KMS-11 (cell line): ENCODE measurements around the gene GBE1.
"Not testable (repeated sequence)": the region's sequence is repeated elsewhere in the genome, so short reads cannot be mapped to it uniquely, and the experiment has no call there.

Experiments used
- H2AFZ ChIP-seq: fragments of 200-600 bp; sonication (generic); 2 replicates; pipeline ENCODE4 v1.6.1; 2016; ENCODE audit warnings: antibody characterized with exemption, mixed run types, low read depth
- H3K27ac ChIP-seq: fragments of 200-600 bp; sonication (generic); 2 replicates; pipeline ENCODE4 v1.6.1; 2016; ENCODE audit warnings: mild to moderate bottlenecking, mixed run types
- H3K27me3 ChIP-seq: fragments of 200-600 bp; sonication (generic); 2 replicates; pipeline ENCODE4 v1.6.1; 2017; ENCODE audit warnings: mild to moderate bottlenecking, low read depth, mixed run types, moderate library complexity; ENCODE audit not compliant: insufficient read depth
- H3K36me3 ChIP-seq: fragments of 200-600 bp; sonication (generic); 2 replicates; pipeline ENCODE4 v1.6.1; 2017; ENCODE audit warnings: mild to moderate bottlenecking, mixed run types; ENCODE audit not compliant: insufficient read depth
- H3K4me1 ChIP-seq: fragments of 200-600 bp; sonication (generic); 2 replicates; pipeline ENCODE4 v1.6.1; 2016; ENCODE audit warnings: mild to moderate bottlenecking, low read depth, mixed run types; ENCODE audit not compliant: poor library complexity, severe bottlenecking
- H3K4me2 ChIP-seq: fragments of 200-600 bp; sonication (generic); 2 replicates; pipeline ENCODE4 v1.7.0; 2016; ENCODE audit warnings: mild to moderate bottlenecking, mixed run types
- H3K4me3 ChIP-seq: fragments of 200-600 bp; sonication (generic); IDR thresholded peaks from 2 replicates; pipeline ENCODE4 v1.6.1; 2017; ENCODE audit warnings: low read depth, low read length, mixed read lengths; ENCODE audit not compliant: insufficient read depth
- H3K79me2 ChIP-seq: fragments of 200-600 bp; sonication (generic); 2 replicates; pipeline ENCODE4 v1.6.1; 2016; ENCODE audit warnings: low read depth, mixed run types; ENCODE audit not compliant: insufficient read depth
- H3K9ac ChIP-seq: fragments of 200-600 bp; sonication (generic); 2 replicates; pipeline ENCODE4 v1.6.1; 2016; ENCODE audit warnings: mild to moderate bottlenecking, mixed run types
- H4K20me1 ChIP-seq: fragments of 200-600 bp; sonication (generic); 2 replicates; pipeline ENCODE4 v1.6.1; 2016; ENCODE audit warnings: mild to moderate bottlenecking, mixed run types; ENCODE audit not compliant: insufficient read depth
- TF ChIP-seq, protein P1 (sequence below): fragments of 200-600 bp; sonication (generic); conservative IDR thresholded peaks from 2 replicates; pipeline ENCODE4 v1.6.1; 2017; ENCODE audit warnings: low read depth, mild to moderate bottlenecking, antibody characterized with exemption, low read length, moderate library complexity, mixed read lengths

GBE1 gene

DNA sequence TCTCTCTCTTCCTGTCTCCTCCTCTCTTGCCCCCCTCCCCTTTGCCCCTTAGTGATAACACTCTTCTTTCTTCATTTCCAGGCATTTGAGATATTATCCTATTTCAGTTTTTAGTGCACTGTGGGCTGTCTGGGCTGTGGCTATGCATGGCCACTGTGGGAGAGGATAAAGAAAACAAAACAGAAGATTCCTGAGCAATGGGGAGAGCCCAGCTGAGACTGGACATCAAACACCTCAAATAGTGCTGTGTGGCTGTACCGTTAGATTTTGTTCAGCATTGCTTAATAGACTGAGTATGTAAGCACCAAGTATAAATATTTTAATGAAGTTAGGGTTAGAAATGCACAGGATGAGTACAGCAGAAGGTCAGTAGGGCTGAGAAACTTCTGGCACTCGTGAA, 7.9 kb upstream of the GBE1 start:
- Histone ChIP-seq H3K4me1 (peaks cover 20% of the 10 kb centered on the region), H3K4me2 (no peak overlapping the region), H3K9ac (no peak overlapping the region), H3K27me3 (no peaks in the 10 kb centered on the region), H3K36me3 (no peaks in the 10 kb centered on the region), H2AFZ (no peak overlapping the region), H4K20me1 (no peaks in the 10 kb centered on the region), H3K27ac (no peak overlapping the region), H3K4me3 (no peak overlapping the region), H3K79me2 (no peaks in the 10 kb centered on the region)
- TF ChIP-seq, protein P1, sequence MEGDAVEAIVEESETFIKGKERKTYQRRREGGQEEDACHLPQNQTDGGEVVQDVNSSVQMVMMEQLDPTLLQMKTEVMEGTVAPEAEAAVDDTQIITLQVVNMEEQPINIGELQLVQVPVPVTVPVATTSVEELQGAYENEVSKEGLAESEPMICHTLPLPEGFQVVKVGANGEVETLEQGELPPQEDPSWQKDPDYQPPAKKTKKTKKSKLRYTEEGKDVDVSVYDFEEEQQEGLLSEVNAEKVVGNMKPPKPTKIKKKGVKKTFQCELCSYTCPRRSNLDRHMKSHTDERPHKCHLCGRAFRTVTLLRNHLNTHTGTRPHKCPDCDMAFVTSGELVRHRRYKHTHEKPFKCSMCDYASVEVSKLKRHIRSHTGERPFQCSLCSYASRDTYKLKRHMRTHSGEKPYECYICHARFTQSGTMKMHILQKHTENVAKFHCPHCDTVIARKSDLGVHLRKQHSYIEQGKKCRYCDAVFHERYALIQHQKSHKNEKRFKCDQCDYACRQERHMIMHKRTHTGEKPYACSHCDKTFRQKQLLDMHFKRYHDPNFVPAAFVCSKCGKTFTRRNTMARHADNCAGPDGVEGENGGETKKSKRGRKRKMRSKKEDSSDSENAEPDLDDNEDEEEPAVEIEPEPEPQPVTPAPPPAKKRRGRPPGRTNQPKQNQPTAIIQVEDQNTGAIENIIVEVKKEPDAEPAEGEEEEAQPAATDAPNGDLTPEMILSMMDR, result no peak

DNA sequence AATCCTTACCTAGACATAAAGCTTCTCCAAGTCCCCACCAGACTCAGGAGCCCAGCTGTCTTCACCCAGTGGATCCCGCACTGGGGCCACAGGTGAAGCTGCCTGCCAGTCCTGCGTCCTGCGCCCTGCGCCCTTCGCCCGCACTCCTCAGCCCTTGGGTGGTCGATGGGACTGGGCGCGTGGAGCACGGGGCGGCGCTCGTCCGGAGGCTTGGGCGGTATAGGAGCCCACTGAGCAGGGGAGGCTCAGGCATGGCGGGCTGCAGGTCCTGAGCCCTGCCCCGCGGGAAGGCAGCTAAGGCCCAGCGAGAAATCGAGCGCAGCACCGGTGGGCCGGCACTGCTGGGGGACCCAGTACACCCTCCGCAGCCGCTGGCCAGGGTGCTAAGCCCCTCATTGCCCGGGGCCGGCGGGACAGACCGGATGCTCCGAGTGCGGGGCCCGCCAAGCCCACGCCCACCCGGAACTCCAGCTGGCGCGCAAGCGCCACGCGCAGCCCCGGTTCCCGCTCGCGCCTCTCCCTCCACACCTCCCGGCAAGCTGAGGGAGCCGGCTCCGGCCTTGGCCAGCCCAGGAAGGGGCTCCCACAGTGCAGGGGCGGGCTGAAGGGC, 5.9 kb upstream of the GBE1 start:
- not testable (repeated sequence) for H2AFZ ChIP-seq, H3K27me3 ChIP-seq, H3K9ac ChIP-seq, H3K4me2 ChIP-seq, H3K4me3 ChIP-seq, H3K36me3 ChIP-seq, H3K27ac ChIP-seq, H4K20me1 ChIP-seq, H3K79me2 ChIP-seq
- H3K4me1 ChIP-seq, result peaks cover 22% of the 10 kb centered on the region

DNA sequence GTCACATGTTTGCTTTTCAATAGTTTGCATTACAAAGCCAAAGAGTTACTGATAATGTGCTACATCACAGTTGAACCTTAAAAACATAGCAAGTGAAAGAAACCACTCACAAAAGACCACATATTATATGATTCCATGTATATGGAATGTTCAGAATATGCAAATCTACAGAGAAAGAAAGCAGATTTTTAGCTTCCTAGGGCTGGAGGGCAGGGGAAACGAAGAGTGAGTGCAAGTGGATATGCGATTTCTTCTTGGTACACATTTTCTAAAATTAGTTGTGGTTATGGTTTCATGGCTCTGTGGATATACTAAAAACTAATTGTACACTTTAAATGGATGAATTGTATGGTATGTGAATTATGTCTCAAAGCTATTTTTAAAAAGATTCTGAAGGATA, 4.0 kb upstream of the GBE1 start:
- Histone ChIP-seq H3K79me2 (no peaks in the 10 kb centered on the region), H3K27ac (no peak overlapping the region), H3K27me3 (no peaks in the 10 kb centered on the region), H3K9ac (no peak overlapping the region), H3K4me1 (peaks cover 30% of the 10 kb centered on the region), H2AFZ (no peak overlapping the region), H3K4me2 (peak overlapping the region; percentile 42), H4K20me1 (no peaks in the 10 kb centered on the region), H3K36me3 (no peaks in the 10 kb centered on the region), H3K4me3 (no peak overlapping the region)
- TF ChIP-seq, protein P1, result no peak

DNA sequence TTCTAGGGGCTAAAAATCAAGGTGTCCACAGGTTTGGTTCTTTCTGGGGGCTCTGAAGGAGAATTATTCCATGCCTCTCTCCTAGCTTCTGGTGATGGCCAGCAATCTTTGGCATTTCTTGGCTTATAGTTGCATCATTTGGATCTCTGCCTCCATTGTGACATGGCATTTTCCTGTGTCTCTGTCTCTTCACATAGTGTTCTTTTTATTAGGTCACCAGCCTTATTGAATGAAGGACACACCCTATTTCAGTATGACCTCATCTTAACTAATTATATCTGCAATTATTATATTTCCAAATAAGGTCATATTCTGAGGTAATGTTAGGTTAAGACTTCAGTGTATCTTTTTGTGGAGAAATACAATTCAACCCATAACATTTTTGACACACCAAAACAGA, 3.2 kb upstream of the GBE1 start:
- TF ChIP-seq, protein P1, result no peak
- Histone ChIP-seq H3K27me3 (no peaks in the 10 kb centered on the region), H3K4me3 (no peak overlapping the region), H3K4me2 (no peak overlapping the region), H3K79me2 (no peaks in the 10 kb centered on the region), H2AFZ (no peak overlapping the region), H3K27ac (no peak overlapping the region), H3K4me1 (peaks cover 37% of the 10 kb centered on the region), H4K20me1 (no peaks in the 10 kb centered on the region), H3K9ac (no peak overlapping the region), H3K36me3 (no peaks in the 10 kb centered on the region)

DNA sequence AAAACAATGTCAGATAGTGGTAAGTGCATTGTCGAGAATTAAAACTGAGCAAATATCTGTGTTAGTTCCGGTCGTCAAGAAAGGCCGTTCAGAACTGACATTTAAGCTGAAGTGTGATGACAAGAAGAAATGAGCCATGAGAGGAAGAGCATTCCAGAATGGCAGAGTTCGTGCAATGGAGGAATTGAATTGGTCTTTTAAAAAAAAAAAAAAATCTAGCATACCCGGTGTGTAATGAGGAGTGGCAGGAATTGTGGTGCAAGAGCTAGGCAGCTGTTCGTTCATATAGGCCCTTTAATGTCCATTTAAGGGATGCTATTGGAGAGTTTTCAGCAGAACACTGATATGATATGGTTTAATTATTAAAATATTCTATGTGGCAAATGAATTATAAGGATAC, 2.6 kb upstream of the GBE1 start:
- no peak overlapping the region for H2AFZ ChIP-seq
- no peak overlapping the region for H3K4me3 ChIP-seq
- H4K20me1 ChIP-seq, result no peaks in the 10 kb centered on the region
- H3K4me1 ChIP-seq, result peaks cover 40% of the 10 kb centered on the region
- no peak overlapping the region for H3K9ac ChIP-seq
- TF ChIP-seq, protein P1, result no peak
- no peak overlapping the region for H3K4me2 ChIP-seq
- no peaks in the 10 kb centered on the region for H3K27me3 ChIP-seq
- H3K79me2 ChIP-seq, result no peaks in the 10 kb centered on the region
- H3K27ac ChIP-seq, result no peak overlapping the region
- H3K36me3 ChIP-seq, result no peaks in the 10 kb centered on the region
